ENCODE measurements around the gene NLGN1. TPM values are rescaled to one million over a fixed set of nuclear protein-coding genes. Genes with fewer than 3 reads are reported as not detected.

The NLGN1 gene
- total RNA-seq, 1 experiment from 2014 or later, result 5.2 TPM

- no peaks in the 10 kb centered on the region for H3K4me1 ChIP-seq (ENCODE audit: insufficient read depth, low read length)
- no peaks in the 10 kb centered on the region for H3K79me1 ChIP-seq (ENCODE audit: insufficient read depth, low read depth, low read length, poor library complexity, severe bottlenecking)
- H2BK12ac ChIP-seq (ENCODE audit: insufficient read length, low read depth, low read length), result no peak overlapping the region
- no peak overlapping the region for H3K14ac ChIP-seq (ENCODE audit: insufficient read depth, low read length)
- TF ChIP-seq CTCF (conservative IDR thresholded peaks at IDR 0.05), result no peak
- no peak overlapping the region for H4K5ac ChIP-seq (ENCODE audit: insufficient read length, low read depth, low read length)
- H3K79me2 ChIP-seq (ENCODE audit: insufficient read depth, low read length), result no peaks in the 10 kb centered on the region
- no peak overlapping the region for H4K91ac ChIP-seq (ENCODE audit: insufficient read length, low read depth, low read length)
- H2BK5ac ChIP-seq (ENCODE audit: insufficient read length, low read length), result no peak overlapping the region
- peaks cover 4 to 7% of the 10 kb centered on the region in 2 experiments; a peak in 4 of 5 replicates for H3K9me3 Mint-ChIP-seq
- H4K8ac ChIP-seq (replicated peaks; ENCODE audit: insufficient read length, low read depth, low read length), result no peak overlapping the region
- no peak overlapping the region for H3K27ac ChIP-seq (ENCODE audit: insufficient read length, low read depth, low read length)
- no peak overlapping the region for H3K23ac ChIP-seq (ENCODE audit: insufficient read length, low read depth, low read length)
- peak overlapping the region in 2 of 3 experiments; percentile 7 to 59; a peak in 3 of 7 replicates for H3K27ac Mint-ChIP-seq
- H4K20me1 ChIP-seq (ENCODE audit: control insufficient read depth, insufficient read depth, insufficient read length), result no peaks in the 10 kb centered on the region
- H3K18ac ChIP-seq (ENCODE audit: insufficient read length, low read depth, low read length), result no peak overlapping the region
- peaks cover 8 to 15% (median 8%) of the 10 kb centered on the region in 3 experiments for H3K36me3 Mint-ChIP-seq (ENCODE audit: insufficient read depth in 1 of 3, low read depth in 3 of 3)
- no peak overlapping the region for H2BK20ac ChIP-seq (ENCODE audit: low read depth, low read length, poor library complexity, severe bottlenecking)
- H3K27me3 Mint-ChIP-seq (ENCODE audit: low read depth), result no peaks in the 10 kb centered on the region
- H3K27me3 ChIP-seq (ENCODE audit: insufficient read depth, low read length), result no peaks in the 10 kb centered on the region
- H3K4me3 Mint-ChIP-seq, result no peak overlapping the region
- H3K9ac ChIP-seq (ENCODE audit: extremely low read depth, insufficient read length, low read length), result no peak overlapping the region
- H3T11ph ChIP-seq (ENCODE audit: low read length), result no peak overlapping the region
- no peak overlapping the region for H2BK15ac ChIP-seq (ENCODE audit: low read depth, low read length)
- H2AK5ac ChIP-seq (ENCODE audit: insufficient read length, low read length), result no peak overlapping the region
- H3K56ac ChIP-seq (ENCODE audit: insufficient read length, low read depth, low read length), result no peak overlapping the region
- H3K23me2 ChIP-seq (ENCODE audit: insufficient read length, low read depth, low read length, poor library complexity, severe bottlenecking), result no peaks in the 10 kb centered on the region
- H3K4ac ChIP-seq (ENCODE audit: low read depth, low read length), result no peak overlapping the region
- H2BK120ac ChIP-seq (ENCODE audit: low read depth, low read length, poor library complexity, severe bottlenecking), result no peak overlapping the region
- no peak overlapping the region for H2AFZ ChIP-seq (ENCODE audit: low read length)
- no peak for DNase-seq
- no CpG with 5 or more reads among the region's 5 CpGs for WGBS (ENCODE audit: extremely low coverage, insufficient read length, low lambda C conversion rate)
- no peak overlapping the region for H3K4me2 ChIP-seq (ENCODE audit: insufficient read depth, insufficient read length, low read length)
- no peaks in the 10 kb centered on the region for H3K9me3 ChIP-seq (ENCODE audit: control insufficient read depth, low read depth, low read length)
- peaks cover 12 to 17% of the 10 kb centered on the region in 2 experiments for H3K4me1 Mint-ChIP-seq
Observed at GRCh38 chr3:174215456-174215855, 817.9 kb downstream of the NLGN1 start.

Data from H9 (cell line).